ENCODE data around the gene WBP2NL. TPM values are rescaled to one million over a fixed set of nuclear protein-coding genes. Genes with fewer than 3 reads are reported as not detected.

The WBP2NL gene
- total RNA-seq, 2 donors from 2014 or later, result 1.3 TPM; not detected in 1

- Histone ChIP-seq H3K9me3 (no peaks in the 10 kb centered on the region), H3K4me1 (ENCODE audit: control insufficient read depth in 1 of 2, low read depth in 2 of 2) (no peaks in the 10 kb centered on the region), H3K27me3 (replicated peaks; ENCODE audit: insufficient read depth) (no peaks in the 10 kb centered on the region), H3K36me3 (no peaks in the 10 kb centered on the region), H3K27ac (no peak overlapping the region), H3K4me3 (no peak overlapping the region)
- DNase-seq (ENCODE audit: low spot score), result no peak
- no peak for TF ChIP-seq CTCF (IDR thresholded peaks at IDR 0.05)
- ATAC-seq (ENCODE audit: insufficient number of reproducible peaks, low FRiP score, low read depth), result no peak
Measured at GRCh38 chr22:41991111-41991510, 7.5 kb upstream of the WBP2NL start.

DNA sequence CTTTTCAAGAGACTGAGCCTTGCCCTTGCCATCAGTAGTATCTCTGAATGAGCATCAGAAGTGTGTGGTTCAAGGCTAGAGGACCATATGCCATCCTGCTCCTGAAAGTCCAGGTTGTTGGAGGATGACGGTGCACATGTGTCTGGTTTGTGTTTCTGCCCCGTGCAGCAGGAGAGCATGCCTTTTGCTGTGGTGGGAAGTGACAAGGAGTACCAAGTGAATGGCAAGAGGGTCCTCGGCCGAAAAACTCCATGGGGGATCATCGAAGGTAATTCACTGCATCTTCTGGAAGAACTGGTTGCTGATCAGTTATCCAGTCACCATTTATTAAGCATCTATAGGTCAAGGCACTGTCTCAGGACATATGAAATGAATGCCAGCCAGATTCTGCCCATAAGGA, 6.1 kb upstream of the WBP2NL start:
- Histone ChIP-seq H3K9me3 (no peaks in the 10 kb centered on the region), H3K36me3 (no peaks in the 10 kb centered on the region), H3K4me1 (ENCODE audit: control insufficient read depth in 1 of 2, low read depth in 2 of 2) (no peaks in the 10 kb centered on the region), H3K27me3 (replicated peaks; ENCODE audit: insufficient read depth) (no peaks in the 10 kb centered on the region), H3K27ac (no peak overlapping the region), H3K4me3 (no peak overlapping the region)
- TF ChIP-seq CTCF (IDR thresholded peaks at IDR 0.05), result no peak
- ATAC-seq (ENCODE audit: insufficient number of reproducible peaks, low FRiP score, low read depth), result no peak
- no peak for DNase-seq (ENCODE audit: low spot score)

- H3K9me3 ChIP-seq, result no peaks in the 10 kb centered on the region
- H3K4me1 ChIP-seq (ENCODE audit: control insufficient read depth in 1 of 2, low read depth in 2 of 2), result no peaks in the 10 kb centered on the region
- no peak overlapping the region for H3K4me3 ChIP-seq
- no peaks in the 10 kb centered on the region for H3K36me3 ChIP-seq
- ATAC-seq (ENCODE audit: insufficient number of reproducible peaks, low FRiP score, low read depth), result no peak
- TF ChIP-seq CTCF (IDR thresholded peaks at IDR 0.05), result no peak
- no peak overlapping the region for H3K27ac ChIP-seq
- no peak for DNase-seq (ENCODE audit: low spot score)
- H3K27me3 ChIP-seq (replicated peaks; ENCODE audit: insufficient read depth), result no peaks in the 10 kb centered on the region
Measured at GRCh38 chr22:41995211-41995610, 3.4 kb upstream of the WBP2NL start.

GRCh38 chr22:41996826-41997225, 1.8 kb upstream of the WBP2NL start:
- DNase-seq (ENCODE audit: low spot score) (no peak), ATAC-seq (ENCODE audit: insufficient number of reproducible peaks, low FRiP score, low read depth) (no peak)
- no peak overlapping the region for H3K4me3 ChIP-seq
- no peaks in the 10 kb centered on the region for H3K9me3 ChIP-seq
- no peak for TF ChIP-seq CTCF (IDR thresholded peaks at IDR 0.05)
- no peaks in the 10 kb centered on the region for H3K36me3 ChIP-seq
- no peak overlapping the region for H3K27ac ChIP-seq
- no peaks in the 10 kb centered on the region for H3K27me3 ChIP-seq (replicated peaks; ENCODE audit: insufficient read depth)
- H3K4me1 ChIP-seq (ENCODE audit: control insufficient read depth in 1 of 2, low read depth in 2 of 2), result no peaks in the 10 kb centered on the region

- DNase-seq (ENCODE audit: low spot score) (no peak), ATAC-seq (ENCODE audit: insufficient number of reproducible peaks, low FRiP score, low read depth) (no peak)
- H3K27ac ChIP-seq, result no peak overlapping the region
- H3K36me3 ChIP-seq, result no peaks in the 10 kb centered on the region
- no peaks in the 10 kb centered on the region for H3K4me1 ChIP-seq (ENCODE audit: control insufficient read depth in 1 of 2, low read depth in 2 of 2)
- H3K4me3 ChIP-seq, result no peak overlapping the region
- H3K27me3 ChIP-seq (replicated peaks; ENCODE audit: insufficient read depth), result no peaks in the 10 kb centered on the region
- H3K9me3 ChIP-seq, result no peaks in the 10 kb centered on the region
- TF ChIP-seq CTCF (IDR thresholded peaks at IDR 0.05), result no peak
Measured at GRCh38 chr22:42000466-42000865, 1.9 kb downstream of the WBP2NL start.
